ENCODE results near the gene NCMAP. TPM values are rescaled to one million over a fixed set of nuclear protein-coding genes. Genes with fewer than 3 reads are reported as not detected.
A peak's percentile ranks its signal among the peaks of the same experiment; 100 is the strongest.

The NCMAP gene
- total RNA-seq, 2 donors from 2014 or later, result 0.14 TPM; not detected in 1

DNA sequence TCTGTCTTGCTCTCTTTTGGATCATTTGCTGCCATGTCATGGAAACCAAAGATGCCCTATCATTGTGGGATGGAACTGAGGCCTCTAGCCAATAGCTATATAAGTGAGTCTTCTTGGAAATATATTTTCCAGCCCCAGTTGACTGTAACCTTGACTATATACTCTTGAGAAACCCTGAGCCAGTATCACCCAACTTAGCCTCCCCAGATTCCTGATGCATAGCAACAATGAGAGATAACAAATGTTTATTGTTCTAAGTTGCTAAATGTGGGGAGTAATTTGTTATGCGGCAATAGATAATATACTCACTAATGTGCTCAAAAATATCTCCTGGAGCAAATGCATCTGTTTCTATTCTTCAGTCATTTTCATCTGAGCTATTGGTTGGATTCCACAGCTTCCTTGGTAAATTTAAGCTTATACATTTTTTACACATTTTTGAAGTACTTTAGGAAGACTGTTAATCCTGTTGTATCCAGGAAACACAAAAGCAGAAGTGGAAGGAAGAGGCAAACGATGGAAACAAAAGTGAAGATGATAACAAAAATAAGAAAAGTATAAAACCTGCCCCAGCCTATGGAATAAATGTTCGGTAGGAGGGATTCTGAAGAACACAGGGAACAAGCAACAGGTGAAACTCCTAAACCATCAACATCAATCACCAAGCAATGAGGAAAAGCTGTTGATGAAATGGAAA is 80.9 kb downstream of the NCMAP start:
- Histone ChIP-seq H3K36me3 (no peaks in the 10 kb centered on the region), H3K9me3 (no peaks in the 10 kb centered on the region), H3K27me3 (replicated peaks; ENCODE audit: insufficient read depth) (no peaks in the 10 kb centered on the region), H3K27ac (no peak overlapping the region), H3K4me3 (no peak overlapping the region), H3K4me1 (ENCODE audit: control insufficient read depth in 1 of 2, low read depth in 2 of 2) (peaks cover 6% of the 10 kb centered on the region in 2 donors)
- DNase-seq (ENCODE audit: low spot score), result no peak
- TF ChIP-seq CTCF (IDR thresholded peaks at IDR 0.05), result no peak
- ATAC-seq (ENCODE audit: insufficient number of reproducible peaks, low FRiP score, low read depth), result no peak

- ATAC-seq (ENCODE audit: insufficient number of reproducible peaks, low FRiP score, low read depth) (no peak), DNase-seq (ENCODE audit: low spot score) (no peak)
- TF ChIP-seq CTCF (IDR thresholded peaks at IDR 0.05), result no peak
- Histone ChIP-seq H3K36me3 (no peaks in the 10 kb centered on the region), H3K27me3 (replicated peaks; ENCODE audit: insufficient read depth) (no peaks in the 10 kb centered on the region), H3K4me1 (ENCODE audit: control insufficient read depth in 1 of 2, low read depth in 2 of 2) (peaks cover 8 to 9% of the 10 kb centered on the region in 2 donors), H3K27ac (no peak overlapping the region), H3K9me3 (no peaks in the 10 kb centered on the region), H3K4me3 (no peak overlapping the region)
These were observed 83.2 kb downstream of the NCMAP start for GRCh38 chr1:24639094-24639493.

- DNase-seq (ENCODE audit: low spot score) (no peak), ATAC-seq (ENCODE audit: insufficient number of reproducible peaks, low FRiP score, low read depth) (no peak)
- Histone ChIP-seq H3K4me3 (no peak overlapping the region), H3K4me1 (ENCODE audit: control insufficient read depth in 1 of 2, low read depth in 2 of 2) (peaks cover 16 to 17% of the 10 kb centered on the region in 2 donors), H3K36me3 (no peaks in the 10 kb centered on the region), H3K27ac (no peak overlapping the region), H3K9me3 (no peaks in the 10 kb centered on the region), H3K27me3 (replicated peaks; ENCODE audit: insufficient read depth) (no peaks in the 10 kb centered on the region)
- no peak for TF ChIP-seq CTCF (IDR thresholded peaks at IDR 0.05)
These were observed 84.0 kb downstream of the NCMAP start for GRCh38 chr1:24639881-24640280.

DNA sequence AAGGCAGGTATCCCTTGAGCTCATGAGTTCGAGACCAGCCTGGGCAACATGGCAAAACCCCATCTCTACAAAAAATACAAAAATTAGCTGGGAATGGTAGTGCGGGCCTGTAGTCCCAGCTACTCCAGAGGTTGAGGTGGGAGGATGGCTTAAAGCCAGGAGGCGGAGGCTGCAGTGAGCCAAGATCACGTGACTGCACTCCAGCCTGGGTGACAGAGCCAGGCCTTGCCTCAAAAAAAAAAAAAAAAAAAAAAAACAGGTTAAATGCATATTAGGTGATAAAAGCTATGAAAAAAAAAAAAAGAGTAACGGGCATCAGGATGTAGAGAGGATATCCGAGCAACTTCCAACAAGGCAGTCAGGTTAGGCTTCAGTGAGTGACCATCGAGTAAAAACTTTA is 84.4 kb downstream of the NCMAP start:
- ATAC-seq (ENCODE audit: insufficient number of reproducible peaks, low FRiP score, low read depth) (no peak), DNase-seq (ENCODE audit: low spot score) (no peak)
- Histone ChIP-seq H3K9me3 (no peaks in the 10 kb centered on the region), H3K4me1 (ENCODE audit: control insufficient read depth in 1 of 2, low read depth in 2 of 2) (peaks cover 20 to 21% of the 10 kb centered on the region in 2 donors), H3K27me3 (replicated peaks; ENCODE audit: insufficient read depth) (no peaks in the 10 kb centered on the region), H3K27ac (no peak overlapping the region), H3K36me3 (no peaks in the 10 kb centered on the region), H3K4me3 (no peak overlapping the region)
- no peak for TF ChIP-seq CTCF (IDR thresholded peaks at IDR 0.05)

DNA sequence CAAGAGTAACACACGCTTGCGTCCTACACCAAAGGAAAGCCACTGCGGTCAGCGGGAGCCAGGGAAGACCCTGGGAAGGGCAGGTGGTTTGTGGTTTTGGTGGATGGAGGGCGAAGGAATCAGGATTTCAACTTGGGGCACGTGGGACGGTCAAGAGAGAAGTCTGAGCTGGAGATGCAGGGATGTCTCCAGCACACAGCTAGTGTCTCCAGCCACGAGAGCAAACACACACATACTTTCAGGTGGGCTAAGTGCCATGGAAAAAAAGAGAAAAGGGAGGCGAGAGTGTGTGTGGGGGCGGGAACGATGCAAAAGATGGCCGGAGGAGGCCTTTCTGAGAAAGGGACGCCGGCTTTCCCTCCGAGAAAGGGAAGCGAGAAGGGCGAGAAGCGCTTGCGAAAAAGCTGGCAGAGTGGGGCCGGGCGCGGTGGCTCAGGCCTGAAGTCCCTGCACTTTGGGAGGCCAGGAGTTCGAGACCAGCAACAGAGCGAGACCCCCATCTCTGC is 85.8 kb downstream of the NCMAP start:
- DNase-seq (ENCODE audit: low spot score), result no peak
- H3K9me3 ChIP-seq, result no peaks in the 10 kb centered on the region
- no peak for TF ChIP-seq CTCF (IDR thresholded peaks at IDR 0.05)
- H3K27me3 ChIP-seq (replicated peaks; ENCODE audit: insufficient read depth), result no peaks in the 10 kb centered on the region
- peaks cover 21 to 24% of the 10 kb centered on the region in 2 donors for H3K4me1 ChIP-seq (ENCODE audit: control insufficient read depth in 1 of 2, low read depth in 2 of 2)
- no peak for ATAC-seq (ENCODE audit: insufficient number of reproducible peaks, low FRiP score, low read depth)
- H3K27ac ChIP-seq, result peak overlapping the region; percentile 91 to 99
- H3K36me3 ChIP-seq, result no peaks in the 10 kb centered on the region
- peak overlapping the region; percentile 76 for H3K4me3 ChIP-seq

All from thoracic aorta (tissue), 2 donors.